Measurements from ENCODE around the gene CCDC6. TPM values are rescaled to one million over a fixed set of nuclear protein-coding genes. Genes with fewer than 3 reads are reported as not detected.

The CCDC6 gene
- total RNA-seq, 1 donor from 2014 or later: 28.1 TPM

DNA sequence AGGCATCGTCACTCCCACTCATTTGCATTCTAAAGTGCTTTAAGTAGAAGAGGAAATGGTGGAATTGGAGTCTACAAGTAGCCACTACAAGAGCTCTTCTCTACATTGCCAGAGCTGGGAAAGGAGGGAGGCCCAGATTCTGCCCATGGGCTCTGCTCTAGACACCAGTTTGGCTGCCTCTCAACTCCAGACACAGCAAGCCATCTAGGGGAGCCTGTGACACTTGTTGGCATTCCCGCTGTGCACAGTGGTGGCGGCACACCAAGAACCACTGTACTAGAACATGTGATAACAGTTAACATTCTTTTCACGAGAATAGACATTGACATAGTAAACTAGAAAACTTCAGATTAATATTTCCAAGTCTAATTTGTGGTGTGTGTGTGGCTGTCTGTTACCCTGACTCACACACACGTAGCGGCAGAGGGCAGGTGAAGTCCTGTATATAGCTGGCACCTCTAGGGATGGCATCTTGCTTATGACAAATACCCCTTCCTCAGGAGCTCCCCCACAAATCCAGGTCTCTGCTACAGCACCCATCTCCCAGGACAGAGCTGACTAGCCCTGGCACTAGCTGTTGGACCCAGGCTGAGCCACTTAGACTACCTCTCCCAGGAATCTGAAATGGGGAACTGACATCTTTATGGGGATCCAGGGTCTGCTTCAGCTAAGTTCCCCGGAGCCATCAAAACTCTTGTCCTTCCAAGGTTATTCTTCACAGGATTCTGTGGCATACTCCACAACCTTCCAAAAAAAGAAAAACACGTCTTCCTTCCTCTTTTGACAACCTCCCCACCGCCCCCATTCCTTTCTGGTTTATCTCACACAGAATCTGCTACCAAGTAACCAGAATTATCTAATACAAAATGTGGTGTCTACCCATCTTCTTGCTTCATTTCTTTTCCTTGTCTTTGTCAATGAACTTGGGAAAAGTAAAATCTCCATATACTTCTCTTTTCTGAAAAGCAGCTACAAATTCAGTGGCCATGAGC is 98.4 kb downstream of the CCDC6 start:
- no peak overlapping the region for H3K4me3 Mint-ChIP-seq (ENCODE audit: unreplicated experiment)
- H3K4me1 Mint-ChIP-seq (ENCODE audit: low read depth, unreplicated experiment): no peaks in the 10 kb centered on the region
- no peaks in the 10 kb centered on the region for H3K27me3 Mint-ChIP-seq (ENCODE audit: unreplicated experiment)
- DNase-seq: no peak
- no peaks in the 10 kb centered on the region for H3K9me3 Mint-ChIP-seq (ENCODE audit: unreplicated experiment)
- TF ChIP-seq, protein P1, sequence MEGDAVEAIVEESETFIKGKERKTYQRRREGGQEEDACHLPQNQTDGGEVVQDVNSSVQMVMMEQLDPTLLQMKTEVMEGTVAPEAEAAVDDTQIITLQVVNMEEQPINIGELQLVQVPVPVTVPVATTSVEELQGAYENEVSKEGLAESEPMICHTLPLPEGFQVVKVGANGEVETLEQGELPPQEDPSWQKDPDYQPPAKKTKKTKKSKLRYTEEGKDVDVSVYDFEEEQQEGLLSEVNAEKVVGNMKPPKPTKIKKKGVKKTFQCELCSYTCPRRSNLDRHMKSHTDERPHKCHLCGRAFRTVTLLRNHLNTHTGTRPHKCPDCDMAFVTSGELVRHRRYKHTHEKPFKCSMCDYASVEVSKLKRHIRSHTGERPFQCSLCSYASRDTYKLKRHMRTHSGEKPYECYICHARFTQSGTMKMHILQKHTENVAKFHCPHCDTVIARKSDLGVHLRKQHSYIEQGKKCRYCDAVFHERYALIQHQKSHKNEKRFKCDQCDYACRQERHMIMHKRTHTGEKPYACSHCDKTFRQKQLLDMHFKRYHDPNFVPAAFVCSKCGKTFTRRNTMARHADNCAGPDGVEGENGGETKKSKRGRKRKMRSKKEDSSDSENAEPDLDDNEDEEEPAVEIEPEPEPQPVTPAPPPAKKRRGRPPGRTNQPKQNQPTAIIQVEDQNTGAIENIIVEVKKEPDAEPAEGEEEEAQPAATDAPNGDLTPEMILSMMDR (IDR thresholded peaks at IDR 0.05; ENCODE audit: partially characterized antibody, unreplicated experiment): no peak
- H3K27ac Mint-ChIP-seq (ENCODE audit: unreplicated experiment): no peak overlapping the region
- H3K36me3 Mint-ChIP-seq (ENCODE audit: unreplicated experiment): peaks cover 8% of the 10 kb centered on the region

DNA sequence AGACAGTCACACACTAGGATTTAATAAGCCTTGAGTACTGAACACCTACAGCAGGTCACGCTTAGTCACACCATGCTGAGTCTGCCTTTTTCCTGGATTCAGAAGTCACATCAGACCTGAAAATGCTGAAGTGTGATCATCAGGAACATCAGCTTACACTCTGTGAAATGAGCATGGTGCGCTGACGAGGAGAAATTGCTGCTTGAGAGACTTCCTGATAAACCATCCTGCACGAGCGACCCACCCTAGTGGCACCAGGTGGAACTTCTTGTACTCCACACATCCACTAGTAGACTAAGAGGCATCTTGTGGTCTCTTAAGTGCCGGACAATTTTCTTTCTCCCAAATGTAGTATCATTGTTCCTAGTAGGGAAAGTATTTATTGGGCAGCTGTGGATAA is 101.3 kb downstream of the CCDC6 start:
- Mint-ChIP-seq H3K27ac (ENCODE audit: unreplicated experiment) (no peak overlapping the region), H3K27me3 (ENCODE audit: unreplicated experiment) (no peaks in the 10 kb centered on the region), H3K9me3 (ENCODE audit: unreplicated experiment) (no peaks in the 10 kb centered on the region), H3K4me1 (ENCODE audit: low read depth, unreplicated experiment) (no peaks in the 10 kb centered on the region), H3K36me3 (ENCODE audit: unreplicated experiment) (no peaks in the 10 kb centered on the region), H3K4me3 (ENCODE audit: unreplicated experiment) (no peak overlapping the region)
- TF ChIP-seq, protein P1 (IDR thresholded peaks at IDR 0.05; ENCODE audit: partially characterized antibody, unreplicated experiment): peak; percentile 68
- peak; percentile 55 for DNase-seq

DNA sequence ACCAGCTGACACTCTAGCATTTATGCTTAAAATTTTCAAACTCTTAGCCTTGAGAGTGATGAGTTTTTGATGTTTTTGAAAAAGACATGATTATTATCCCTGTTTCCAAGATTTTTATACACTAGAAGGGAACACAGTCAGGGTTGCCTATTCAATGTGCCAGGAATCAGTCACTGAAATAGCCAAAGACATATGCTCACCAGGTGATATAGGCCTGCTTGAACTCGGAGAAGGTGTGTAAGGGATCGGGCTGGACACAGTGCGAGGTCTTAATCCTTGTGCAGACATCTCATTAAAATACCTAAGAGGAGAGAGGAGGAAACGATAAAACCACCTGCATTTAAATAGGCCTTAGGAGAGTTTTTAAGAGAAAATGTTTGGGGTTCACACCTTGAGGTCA is 102.1 kb downstream of the CCDC6 start:
- no peaks in the 10 kb centered on the region for H3K9me3 Mint-ChIP-seq (ENCODE audit: unreplicated experiment)
- DNase-seq: no peak
- H3K27me3 Mint-ChIP-seq (ENCODE audit: unreplicated experiment): no peaks in the 10 kb centered on the region
- H3K27ac Mint-ChIP-seq (ENCODE audit: unreplicated experiment): no peak overlapping the region
- no peaks in the 10 kb centered on the region for H3K36me3 Mint-ChIP-seq (ENCODE audit: unreplicated experiment)
- no peaks in the 10 kb centered on the region for H3K4me1 Mint-ChIP-seq (ENCODE audit: low read depth, unreplicated experiment)
- TF ChIP-seq, protein P1 (IDR thresholded peaks at IDR 0.05; ENCODE audit: partially characterized antibody, unreplicated experiment): no peak
- H3K4me3 Mint-ChIP-seq (ENCODE audit: unreplicated experiment): no peak overlapping the region

DNA sequence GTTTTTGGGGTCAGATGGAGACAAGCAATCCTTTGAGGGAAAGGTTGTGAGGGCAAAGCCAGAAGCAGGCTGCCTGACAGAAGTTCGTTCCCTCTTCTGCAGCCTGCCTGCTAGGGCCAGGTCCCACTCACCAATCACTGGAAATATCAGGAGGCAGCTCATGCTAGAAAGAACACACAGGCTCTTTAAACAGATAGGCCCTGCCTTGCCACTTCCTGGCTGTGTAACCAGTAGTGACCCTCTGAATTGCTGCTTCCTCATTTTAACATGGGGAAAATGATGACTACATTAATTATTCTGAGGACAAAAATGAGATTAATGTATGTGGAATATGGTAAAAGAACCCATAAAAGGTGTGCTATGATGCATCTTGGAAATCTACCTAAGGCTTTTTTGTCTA is 102.6 kb downstream of the CCDC6 start:
- TF ChIP-seq, protein P1 (IDR thresholded peaks at IDR 0.05; ENCODE audit: partially characterized antibody, unreplicated experiment): no peak
- no peak for DNase-seq
- no peaks in the 10 kb centered on the region for H3K36me3 Mint-ChIP-seq (ENCODE audit: unreplicated experiment)
- H3K27ac Mint-ChIP-seq (ENCODE audit: unreplicated experiment): no peak overlapping the region
- no peak overlapping the region for H3K4me3 Mint-ChIP-seq (ENCODE audit: unreplicated experiment)
- no peaks in the 10 kb centered on the region for H3K27me3 Mint-ChIP-seq (ENCODE audit: unreplicated experiment)
- H3K9me3 Mint-ChIP-seq (ENCODE audit: unreplicated experiment): no peaks in the 10 kb centered on the region
- H3K4me1 Mint-ChIP-seq (ENCODE audit: low read depth, unreplicated experiment): no peaks in the 10 kb centered on the region

DNA sequence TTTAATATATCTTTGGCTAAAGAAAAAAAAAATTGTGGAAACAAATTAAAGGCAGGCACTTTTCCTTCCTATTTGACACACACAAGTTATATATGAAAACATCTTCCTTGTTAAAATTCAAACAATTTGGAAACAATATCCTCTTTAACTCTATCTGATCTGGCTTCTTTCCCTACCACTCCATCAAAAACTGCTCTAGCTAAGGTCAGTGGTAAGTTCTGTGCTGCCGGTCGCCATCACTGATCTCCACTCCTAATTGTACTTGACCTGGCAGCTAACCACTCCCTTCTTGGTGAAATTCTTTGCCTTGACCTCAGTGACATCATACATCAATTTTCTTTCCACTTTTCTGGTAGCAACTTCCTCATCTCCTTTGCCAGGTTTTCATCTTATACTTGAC is 105.2 kb downstream of the CCDC6 start:
- TF ChIP-seq, protein P1 (IDR thresholded peaks at IDR 0.05; ENCODE audit: partially characterized antibody, unreplicated experiment): no peak
- no peak for DNase-seq
- H3K27ac Mint-ChIP-seq (ENCODE audit: unreplicated experiment): no peak overlapping the region
- no peaks in the 10 kb centered on the region for H3K4me1 Mint-ChIP-seq (ENCODE audit: low read depth, unreplicated experiment)
- H3K4me3 Mint-ChIP-seq (ENCODE audit: unreplicated experiment): no peak overlapping the region
- H3K27me3 Mint-ChIP-seq (ENCODE audit: unreplicated experiment): no peaks in the 10 kb centered on the region
- no peaks in the 10 kb centered on the region for H3K9me3 Mint-ChIP-seq (ENCODE audit: unreplicated experiment)
- H3K36me3 Mint-ChIP-seq (ENCODE audit: unreplicated experiment): no peaks in the 10 kb centered on the region
